ENCODE measurements around the gene LYST.
"Not testable (repeated sequence)": the region's sequence is repeated elsewhere in the genome, so short reads cannot be mapped to it uniquely, and the experiment has no call there.

Gene LYST

DNA sequence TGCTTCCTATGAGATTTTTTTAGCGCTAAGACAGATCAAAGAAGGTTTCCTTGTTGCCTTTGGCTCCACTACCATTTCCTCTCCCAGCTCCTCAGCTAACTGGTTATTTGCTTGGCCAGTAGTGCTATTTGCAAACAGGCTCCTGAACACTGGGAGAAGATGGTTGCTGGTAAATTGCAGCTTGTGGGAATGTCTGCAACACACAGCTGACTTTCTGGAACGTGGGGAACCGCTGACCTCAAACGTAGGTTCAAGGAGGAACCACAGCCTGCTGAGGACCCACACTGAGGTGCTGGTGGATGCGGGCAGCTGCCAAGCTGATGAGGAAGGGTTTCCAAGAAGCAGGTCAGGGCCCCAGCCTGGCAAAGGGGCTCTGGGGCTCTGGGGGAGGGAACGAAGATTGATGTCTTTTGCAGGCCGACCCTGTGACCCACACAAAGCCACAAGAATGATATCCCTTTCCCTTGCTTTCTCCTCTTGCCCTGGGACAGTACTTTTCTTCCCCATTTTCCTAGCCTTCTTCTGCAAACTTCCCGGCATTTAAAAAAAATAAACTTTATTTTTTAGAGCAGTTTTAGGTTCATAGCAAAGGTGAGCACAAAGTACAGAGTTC is 241.9 kb downstream of the LYST start:
- TF ChIP-seq, protein P1, sequence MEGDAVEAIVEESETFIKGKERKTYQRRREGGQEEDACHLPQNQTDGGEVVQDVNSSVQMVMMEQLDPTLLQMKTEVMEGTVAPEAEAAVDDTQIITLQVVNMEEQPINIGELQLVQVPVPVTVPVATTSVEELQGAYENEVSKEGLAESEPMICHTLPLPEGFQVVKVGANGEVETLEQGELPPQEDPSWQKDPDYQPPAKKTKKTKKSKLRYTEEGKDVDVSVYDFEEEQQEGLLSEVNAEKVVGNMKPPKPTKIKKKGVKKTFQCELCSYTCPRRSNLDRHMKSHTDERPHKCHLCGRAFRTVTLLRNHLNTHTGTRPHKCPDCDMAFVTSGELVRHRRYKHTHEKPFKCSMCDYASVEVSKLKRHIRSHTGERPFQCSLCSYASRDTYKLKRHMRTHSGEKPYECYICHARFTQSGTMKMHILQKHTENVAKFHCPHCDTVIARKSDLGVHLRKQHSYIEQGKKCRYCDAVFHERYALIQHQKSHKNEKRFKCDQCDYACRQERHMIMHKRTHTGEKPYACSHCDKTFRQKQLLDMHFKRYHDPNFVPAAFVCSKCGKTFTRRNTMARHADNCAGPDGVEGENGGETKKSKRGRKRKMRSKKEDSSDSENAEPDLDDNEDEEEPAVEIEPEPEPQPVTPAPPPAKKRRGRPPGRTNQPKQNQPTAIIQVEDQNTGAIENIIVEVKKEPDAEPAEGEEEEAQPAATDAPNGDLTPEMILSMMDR (IDR thresholded peaks at IDR 0.05), result no peak
- Histone ChIP-seq H3K27ac (no peak overlapping the region), H3K27me3 (peaks cover 26% of the 10 kb centered on the region), H3K4me1 (ENCODE audit: control insufficient read depth in 1 of 2, insufficient read depth in 1 of 2, low read depth in 1 of 2, low read length in 1 of 2) (no peaks in the 10 kb centered on the region), H3K9me3 (no peaks in the 10 kb centered on the region), H3K4me3 (ENCODE audit: low read depth in 1 of 2, low read length in 1 of 2) (no peak overlapping the region), H3K36me3 (no peaks in the 10 kb centered on the region)

DNA sequence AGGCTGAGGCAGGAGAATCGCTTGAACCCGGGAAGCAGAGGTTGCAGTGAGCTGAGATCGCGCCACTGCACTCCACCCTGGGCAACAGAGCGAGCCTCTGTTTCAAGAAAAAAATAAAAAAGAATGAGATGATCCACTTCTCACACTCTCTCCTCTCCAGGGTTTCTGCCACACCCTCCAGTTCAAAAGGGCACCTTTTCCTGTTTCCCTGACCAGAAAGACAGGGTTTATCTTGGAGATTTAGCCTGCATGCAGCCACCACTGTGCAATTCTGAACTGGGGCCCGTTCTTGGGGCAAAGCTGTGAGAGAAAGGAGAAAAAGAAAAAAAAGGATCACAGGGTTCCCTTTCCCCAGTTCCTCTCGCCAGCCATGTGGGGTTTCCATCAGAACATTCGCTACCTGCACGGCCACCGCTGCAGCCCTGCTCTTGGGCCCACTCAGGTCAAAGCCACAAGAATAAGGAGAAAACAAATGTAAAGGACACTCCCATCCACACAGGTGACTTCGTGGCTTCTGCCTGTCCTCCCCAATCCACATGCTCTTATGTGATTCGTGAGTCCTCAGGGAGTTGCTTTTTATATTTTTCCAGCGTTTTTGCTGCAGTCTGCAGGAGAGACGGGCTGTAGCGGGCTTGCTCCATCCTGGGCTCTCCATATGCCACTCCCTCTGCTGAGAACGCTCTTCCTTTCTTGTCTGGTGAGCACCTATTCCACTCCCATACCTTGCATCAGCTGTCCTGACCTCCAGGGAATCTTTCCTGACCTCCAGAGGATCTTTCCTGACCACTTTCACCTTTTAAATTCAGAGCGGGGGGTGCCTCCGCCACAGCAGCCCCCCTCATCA is 243.5 kb downstream of the LYST start:
- Histone ChIP-seq H3K4me1 (ENCODE audit: control insufficient read depth in 1 of 2, insufficient read depth in 1 of 2, low read depth in 1 of 2, low read length in 1 of 2) (no peaks in the 10 kb centered on the region), H3K9me3 (no peaks in the 10 kb centered on the region), H3K27ac (no peak overlapping the region), H3K27me3 (peaks cover 26% of the 10 kb centered on the region), H3K36me3 (no peaks in the 10 kb centered on the region), H3K4me3 (ENCODE audit: low read depth in 1 of 2, low read length in 1 of 2) (no peak overlapping the region)
- TF ChIP-seq, protein P1 (IDR thresholded peaks at IDR 0.05), result no peak

- not testable (repeated sequence) for H3K36me3 ChIP-seq; H3K4me1 ChIP-seq (ENCODE audit: control insufficient read depth in 1 of 2, insufficient read depth in 1 of 2, low read depth in 1 of 2, low read length in 1 of 2); H3K27me3 ChIP-seq; H3K27ac ChIP-seq; H3K4me3 ChIP-seq (ENCODE audit: low read depth in 1 of 2, low read length in 1 of 2); H3K9me3 ChIP-seq
Measured at GRCh38 chr1:235619149-235619548, 247.6 kb downstream of the LYST start.

DNA sequence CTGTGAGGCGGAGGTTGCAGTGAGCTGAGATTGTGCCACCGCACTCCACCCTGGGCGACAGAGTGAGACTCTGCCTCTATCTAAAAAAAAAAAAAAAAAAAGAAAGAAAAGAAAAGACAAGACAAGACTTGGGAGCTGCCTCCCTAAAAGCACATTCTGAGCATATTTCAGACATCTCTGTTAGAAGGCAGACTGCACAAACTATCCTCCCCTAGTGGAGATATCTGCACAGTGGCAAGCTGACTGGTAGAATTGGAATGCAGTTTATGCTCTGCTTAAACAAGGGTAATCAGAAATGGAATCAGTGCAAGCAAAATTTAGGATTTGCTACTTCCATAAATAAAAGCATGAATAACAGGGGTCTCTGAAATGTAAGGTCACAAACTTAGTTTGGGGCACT is 248.9 kb downstream of the LYST start:
- Histone ChIP-seq H3K9me3 (no peaks in the 10 kb centered on the region), H3K4me1 (ENCODE audit: control insufficient read depth in 1 of 2, insufficient read depth in 1 of 2, low read depth in 1 of 2, low read length in 1 of 2) (no peaks in the 10 kb centered on the region), H3K4me3 (ENCODE audit: low read depth in 1 of 2, low read length in 1 of 2) (no peak overlapping the region), H3K27me3 (no peaks in the 10 kb centered on the region), H3K27ac (no peak overlapping the region), H3K36me3 (no peaks in the 10 kb centered on the region)
- TF ChIP-seq, protein P1 (IDR thresholded peaks at IDR 0.05), result no peak

DNA sequence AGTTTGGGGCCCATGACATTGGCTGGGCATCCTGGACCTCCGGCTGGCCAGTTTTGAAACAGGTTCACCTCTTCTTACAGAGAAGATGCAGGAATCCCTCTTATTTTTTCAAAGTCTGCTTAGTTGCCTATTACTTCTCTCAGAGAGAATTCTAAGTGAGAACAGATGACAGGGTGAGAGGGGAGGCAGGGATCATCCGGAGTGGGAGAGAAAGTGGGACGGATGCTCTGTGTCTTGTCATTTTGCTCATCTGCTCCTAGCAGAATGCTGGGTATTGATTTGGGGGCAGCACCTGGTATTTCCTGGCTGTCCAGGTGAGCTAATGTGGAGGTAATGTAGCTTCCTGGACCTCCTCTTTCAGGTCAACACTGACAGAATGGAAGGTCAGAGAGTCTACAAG is 249.6 kb downstream of the LYST start:
- no peaks in the 10 kb centered on the region for H3K36me3 ChIP-seq
- H3K4me1 ChIP-seq (ENCODE audit: control insufficient read depth in 1 of 2, insufficient read depth in 1 of 2, low read depth in 1 of 2, low read length in 1 of 2), result no peaks in the 10 kb centered on the region
- H3K27ac ChIP-seq, result no peak overlapping the region
- TF ChIP-seq, protein P1 (IDR thresholded peaks at IDR 0.05), result no peak
- H3K27me3 ChIP-seq, result no peaks in the 10 kb centered on the region
- no peaks in the 10 kb centered on the region for H3K9me3 ChIP-seq
- H3K4me3 ChIP-seq (ENCODE audit: low read depth in 1 of 2, low read length in 1 of 2), result no peak overlapping the region

GRCh38 chr1:235614442-235614954 is 252.2 kb downstream of the LYST start:
- H3K27me3 ChIP-seq, result no peaks in the 10 kb centered on the region
- no peaks in the 10 kb centered on the region for H3K4me1 ChIP-seq (ENCODE audit: control insufficient read depth in 1 of 2, insufficient read depth in 1 of 2, low read depth in 1 of 2, low read length in 1 of 2)
- H3K36me3 ChIP-seq, result no peaks in the 10 kb centered on the region
- H3K4me3 ChIP-seq (ENCODE audit: low read depth in 1 of 2, low read length in 1 of 2), result no peak overlapping the region
- H3K27ac ChIP-seq, result no peak overlapping the region
- H3K9me3 ChIP-seq, result no peaks in the 10 kb centered on the region
- TF ChIP-seq, protein P1 (IDR thresholded peaks at IDR 0.05), result no peak

Measured in neutrophil (primary cell).